Measurements from ENCODE around the gene VPREB3. TPM values are rescaled to one million over a fixed set of nuclear protein-coding genes. Genes with fewer than 3 reads are reported as not detected.

The VPREB3 gene
- total and polyA plus RNA-seq, 2 of the 8 experiments (the other 6 are each of a cell fraction or from before 2014, with no cell fraction given): 0.52 to 4.6 TPM

DNA sequence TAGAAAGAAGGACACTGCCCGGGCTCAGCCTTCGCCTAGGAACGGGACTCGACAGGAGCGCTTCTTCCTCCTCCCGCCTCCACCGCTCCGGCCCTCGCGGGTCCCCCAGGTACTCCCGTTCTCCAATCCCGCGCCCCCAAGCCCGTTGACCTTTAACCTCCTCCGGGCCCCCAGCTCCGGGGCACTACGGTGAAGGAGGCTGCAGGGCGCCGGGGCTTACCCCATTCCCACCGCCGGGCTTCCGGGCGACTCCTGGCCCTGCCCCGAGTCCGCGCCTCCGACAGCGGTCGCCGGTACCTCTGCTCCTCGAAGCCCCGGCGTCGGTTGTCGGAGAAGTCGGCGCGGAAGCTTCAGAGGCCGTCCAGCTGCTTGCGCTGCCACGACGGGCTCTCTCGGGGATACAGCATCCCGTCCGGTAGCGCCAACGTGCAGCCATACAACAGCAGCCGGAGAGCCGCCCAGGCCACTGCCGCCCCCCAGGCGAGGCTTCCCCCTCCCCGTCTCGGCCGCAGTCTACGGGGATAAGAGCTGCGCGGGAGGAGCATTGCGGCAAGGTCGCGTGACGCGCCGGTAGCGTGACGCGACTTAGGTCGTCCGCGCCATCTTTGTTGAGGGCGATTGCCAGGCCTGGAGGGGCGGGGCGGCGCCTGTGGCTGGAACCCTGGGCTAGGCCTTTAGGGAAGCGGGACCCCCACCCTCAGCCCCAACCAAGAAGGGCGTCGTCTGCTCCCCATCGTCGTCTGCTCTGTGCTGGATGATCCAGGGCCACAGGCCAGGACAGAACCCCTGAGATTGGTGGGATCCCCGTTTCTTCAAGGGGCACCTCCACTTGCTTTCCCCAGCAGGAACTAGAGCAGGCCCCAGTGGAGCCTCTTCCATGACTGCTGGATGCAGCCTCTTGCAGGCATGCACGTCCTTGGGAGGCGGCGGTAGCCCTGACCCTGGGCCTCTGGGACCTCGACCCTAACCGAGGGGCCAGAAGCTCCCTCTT, 37.1 kb downstream of the VPREB3 start (continued):
- TF ChIP-seq, protein P1, sequence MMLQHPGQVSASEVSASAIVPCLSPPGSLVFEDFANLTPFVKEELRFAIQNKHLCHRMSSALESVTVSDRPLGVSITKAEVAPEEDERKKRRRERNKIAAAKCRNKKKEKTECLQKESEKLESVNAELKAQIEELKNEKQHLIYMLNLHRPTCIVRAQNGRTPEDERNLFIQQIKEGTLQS (IDR thresholded peaks at IDR 0.05; ENCODE audit: insufficient read depth, low read depth, low read length): peak; percentile 54; the same call in 1 of the 2 replicates
- TF ChIP-seq CEBPB (IDR thresholded peaks at IDR 0.05; ENCODE audit: low read depth, low read length) (no peak), POLR2A (IDR thresholded peaks at IDR 0.05; ENCODE audit: control extremely low read depth in 1 of 2, low read depth in 2 of 2, low read length in 2 of 2) (peak; percentile 71 to 89), KDM4A (IDR thresholded peaks at IDR 0.05; ENCODE audit: low read depth, low read length, severe bottlenecking) (peak; percentile 91), CBX5 (IDR thresholded peaks at IDR 0.05; ENCODE audit: low read depth, low read length) (no peak), CREB1 (IDR thresholded peaks at IDR 0.05) (peak; percentile 98), POU5F1 (IDR thresholded peaks at IDR 0.05; ENCODE audit: low read depth, low read length) (no peak), SIN3A (conservative IDR thresholded peaks at IDR 0.05 in 1 of 2, IDR thresholded peaks at IDR 0.05 in 1 of 2; ENCODE audit: low read depth in 1 of 2, low read length in 2 of 2) (peak; percentile 13 to 88; a peak in 2 of 4 replicates), MAFK (IDR thresholded peaks at IDR 0.05; ENCODE audit: low read depth, low read length) (no peak)
